PC-3 (cell line): ENCODE data around the gene METTL8. TPM values are rescaled to one million over a fixed set of nuclear protein-coding genes. Genes with fewer than 3 reads are reported as not detected.

Source experiments
- ATAC-seq: fragments of 200-7000 bp; cut with Tn5 transposase; 2 replicates; pipeline ENCODE4 v1.9.1; 2020; ENCODE audit warnings: mild to moderate bottlenecking, moderate library complexity
- BruUV-seq: library from RNA; stranded (reverse); fragments of 400-500 nt; replicated peaks from 2 replicates; lab custom pipeline; 2021; lab: Mats Ljungman, UMichigan
- CTCF ChIA-PET: fragments of 300-600 bp; sonication (Branson Sonifier 250); formaldehyde crosslinking; loops from one replicate; lab custom pipeline; 2022; ENCODE audit warnings: antibody characterized with exemption; lab: Charles Lee
- POLR2A ChIA-PET: fragments of 300-600 bp; sonication (Branson Sonifier 250); formaldehyde crosslinking; loops from one replicate; lab custom pipeline; 2022; ENCODE audit warnings: antibody characterized with exemption; ENCODE audit not compliant: unreplicated experiment; lab: Charles Lee
- DNase-seq: peaks from one replicate; pipeline ENCODE4 v3.0.0-alpha.2; 2015
- H2AFZ ChIP-seq: fragments of 300-600 bp; sonication (generic); 2 replicates; pipeline ENCODE4 v1.6.0; 2016; ENCODE audit warnings: antibody characterized with exemption, low read length
- H3F3A ChIP-seq: fragments of 300-600 bp; sonication (generic); one replicate; pipeline ENCODE4 v1.6.0; 2017; ENCODE audit warnings: antibody characterized with exemption, low read length, control low read depth, mild to moderate bottlenecking; ENCODE audit not compliant: unreplicated experiment
- H3K27ac ChIP-seq: fragments of 300-600 bp; sonication (generic); 2 replicates; pipeline ENCODE4 v1.5.1; 2016; ENCODE audit warnings: mild to moderate bottlenecking, low read length
- H3K27me3 ChIP-seq: fragments of 300-600 bp; sonication (generic); 2 replicates; pipeline ENCODE4 v1.6.1; 2016; ENCODE audit warnings: low read length, mixed read lengths
- H3K36me3 ChIP-seq: fragments of 300-600 bp; sonication (generic); 2 replicates; pipeline ENCODE4 v1.6.1; 2016; ENCODE audit warnings: low read depth, mixed run types, low read length, mixed read lengths
- H3K4me1 ChIP-seq: fragments of 300-600 bp; sonication (generic); 2 replicates; pipeline ENCODE4 v1.5.1; 2016; ENCODE audit warnings: low read length; ENCODE audit not compliant: insufficient read depth
- H3K4me2 ChIP-seq: fragments of 300-600 bp; sonication (generic); 2 replicates; pipeline ENCODE4 v1.6.0; 2016; ENCODE audit warnings: low read length
- H3K4me3 ChIP-seq: fragments of 300-600 bp; sonication (generic); 2 replicates; pipeline ENCODE4 v1.5.1; 2016; ENCODE audit warnings: mild to moderate bottlenecking, low read length, mixed read lengths
- H3K79me2 ChIP-seq: fragments of 300-600 bp; sonication (generic); 2 replicates; pipeline ENCODE4 v1.6.1; 2017; ENCODE audit warnings: low read length, mixed read lengths
- H3K9ac ChIP-seq: fragments of 300-600 bp; sonication (generic); 2 replicates; pipeline ENCODE4 v1.6.0; 2016; ENCODE audit warnings: mild to moderate bottlenecking, low read length
- H3K9me2 ChIP-seq: fragments of 300-600 bp; sonication (generic); replicated peaks from 2 replicates; pipeline ENCODE4 v1.6.1; 2016; ENCODE audit warnings: mixed run types, low read length, mixed read lengths
- H3K9me3 ChIP-seq: fragments of 300-600 bp; sonication (generic); 2 replicates; pipeline ENCODE4 v1.6.1; 2016; ENCODE audit warnings: low read length, mixed read lengths
- H4K20me1 ChIP-seq: fragments of 300-600 bp; sonication (generic); 2 replicates; pipeline ENCODE4 v1.6.1; 2016; ENCODE audit warnings: low read length, mixed read lengths
- CTCF ChIP-seq: fragments of 300-600 bp; sonication (generic); conservative IDR thresholded peaks from 2 replicates; pipeline ENCODE4 v1.5.1; 2017; ENCODE audit warnings: antibody characterized with exemption, low read depth, mild to moderate bottlenecking, low read length
- EZH2 ChIP-seq: fragments of 300-600 bp; sonication (generic); IDR thresholded peaks from one replicate; pipeline ENCODE4 v1.6.1; 2017; ENCODE audit warnings: antibody characterized with exemption, mild to moderate bottlenecking, low read length; ENCODE audit not compliant: unreplicated experiment
- EZH2phosphoT487 ChIP-seq: fragments of 300-600 bp; sonication (generic); IDR thresholded peaks from 2 replicates; pipeline ENCODE4 v1.6.1; 2018; ENCODE audit warnings: mild to moderate bottlenecking, antibody characterized with exemption, low read length, borderline replicate concordance
- intact Hi-C: fragments of 100-400 bp; cut with micrococcal nuclease; formaldehyde crosslinking; loops from 2 replicates; pipeline ENCODE4 v1.9.0; 2023
- total RNA-seq: library from RNA; depleted of rRNA; stranded (reverse); fragments of >200 nt; gene quantifications from 2 replicates; pipeline ENCODE4 v1.2.3, GENCODE V29; 2014

Gene METTL8
- total RNA-seq, 1 experiment from 2014 or later, result 10.8 TPM

DNA sequence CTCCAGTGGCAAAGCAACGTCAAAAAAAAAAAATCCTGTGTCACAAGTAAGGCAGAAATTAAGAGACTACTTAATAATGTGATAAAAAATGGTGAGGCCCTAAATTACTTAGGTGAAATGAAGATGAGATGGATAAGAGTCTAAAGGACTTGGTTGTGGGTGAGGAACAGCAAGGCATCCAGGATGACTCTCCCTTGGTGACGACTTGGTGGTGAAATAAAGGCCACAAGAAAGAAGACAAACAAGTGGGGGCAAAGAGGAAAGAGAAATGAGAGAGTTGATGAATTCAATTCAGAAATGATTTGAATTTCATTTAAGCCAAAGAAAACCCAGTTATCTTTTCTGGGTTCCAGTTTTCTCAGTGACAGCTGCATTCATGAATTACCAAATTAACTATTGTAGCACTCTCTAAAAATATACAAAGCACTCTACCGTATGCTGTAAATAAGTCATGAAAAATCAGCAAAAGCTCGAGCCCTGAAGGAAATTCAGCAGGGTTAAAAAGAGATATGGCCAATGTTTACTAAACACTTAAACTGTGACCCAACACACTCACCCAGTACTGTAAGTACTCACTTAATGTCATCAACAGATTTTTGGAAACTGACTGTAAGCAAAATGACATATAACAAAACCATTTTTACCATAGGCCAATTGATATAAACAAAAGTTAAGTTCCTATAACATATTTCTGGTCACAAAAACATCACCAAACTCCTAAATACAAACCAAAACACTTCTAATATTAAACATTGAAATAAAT, 1.4 kb downstream of the METTL8 start:
- H3K27ac ChIP-seq, result no peak overlapping the region
- H3K9me2 ChIP-seq, result no peaks in the 10 kb centered on the region
- ATAC-seq, result no peak
- no peak for DNase-seq
- H3K79me2 ChIP-seq, result peaks cover 66% of the 10 kb centered on the region
- H3K4me3 ChIP-seq, result peak overlapping the region; percentile 90
- H4K20me1 ChIP-seq, result no peaks in the 10 kb centered on the region
- peak overlapping the region; percentile 95 for H3K9ac ChIP-seq
- peaks cover 19% of the 10 kb centered on the region for H3K4me1 ChIP-seq
- H3F3A ChIP-seq, result no peaks in the 10 kb centered on the region
- intact Hi-C loops, result loop anchor here (5.0 kb wide), 1 partner anchor 460 kb away; no protein-coding TSS in a partner anchor
- ChIA-PET POLR2A (no interaction called here), CTCF (no interaction called here)
- no peaks in the 10 kb centered on the region for H3K27me3 ChIP-seq
- BruUV-seq, result no TSS peak
- TF ChIP-seq EZH2, result no peak
- TF ChIP-seq CTCF, result no peak
- peaks cover 17% of the 10 kb centered on the region for H3K36me3 ChIP-seq
- no peak overlapping the region for H2AFZ ChIP-seq
- H3K9me3 ChIP-seq, result peaks cover 6% of the 10 kb centered on the region
- peak overlapping the region; percentile 89 for H3K4me2 ChIP-seq

DNA sequence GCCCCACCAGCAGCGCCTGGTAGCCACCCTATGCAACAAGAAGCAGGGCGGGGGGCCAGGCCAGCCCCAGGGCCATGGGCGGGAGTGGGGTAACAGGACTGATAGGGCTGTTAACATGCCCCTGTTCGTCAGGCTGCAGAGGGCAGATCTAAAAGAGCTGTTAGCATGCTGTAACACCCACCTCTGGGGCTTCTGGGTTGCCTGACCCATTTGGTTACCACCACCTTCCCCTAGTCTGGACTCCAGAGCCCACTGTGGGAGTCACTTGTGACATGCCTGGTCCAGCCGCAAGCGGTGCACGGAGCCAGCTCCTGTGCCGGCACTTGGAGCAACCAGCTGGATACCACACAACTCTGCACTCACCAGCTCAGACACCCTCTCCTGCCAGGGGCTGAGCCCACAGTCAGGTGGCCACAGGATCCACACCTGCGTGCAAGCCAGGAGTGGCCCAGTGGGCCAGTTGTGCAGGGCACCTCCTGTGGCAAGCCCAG, 2.1 kb downstream of the METTL8 start:
- ATAC-seq, result no peak
- peaks cover 68% of the 10 kb centered on the region for H3K79me2 ChIP-seq
- no peak overlapping the region for H3K4me3 ChIP-seq
- no peaks in the 10 kb centered on the region for H3F3A ChIP-seq
- CTCF ChIA-PET, result no interaction called here
- H4K20me1 ChIP-seq, result no peaks in the 10 kb centered on the region
- H3K27me3 ChIP-seq, result no peaks in the 10 kb centered on the region
- BruUV-seq, result no TSS peak
- peak overlapping the region; percentile 89; the same call in 1 of the 2 replicates for H3K4me2 ChIP-seq
- H3K4me1 ChIP-seq, result peaks cover 19% of the 10 kb centered on the region
- H3K9ac ChIP-seq, result no peak overlapping the region
- no peak for TF ChIP-seq EZH2phosphoT487
- no peak for TF ChIP-seq EZH2
- TF ChIP-seq CTCF, result no peak
- H3K27ac ChIP-seq, result no peak overlapping the region
- peaks cover 11% of the 10 kb centered on the region for H3K36me3 ChIP-seq
- DNase-seq, result no peak
- H2AFZ ChIP-seq, result no peak overlapping the region
- H3K9me3 ChIP-seq, result peaks cover 6% of the 10 kb centered on the region
- POLR2A ChIA-PET, result no interaction called here
- no peaks in the 10 kb centered on the region for H3K9me2 ChIP-seq
- intact Hi-C loops, result loop anchor here (5.0 kb wide), 1 partner anchor 459 kb away; no protein-coding TSS in a partner anchor
